ENCODE data around the gene PRDM13. TPM values are rescaled to one million over a fixed set of nuclear protein-coding genes. Genes with fewer than 3 reads are reported as not detected.
A peak's percentile ranks its signal among the peaks of the same experiment; 100 is the strongest.

Gene PRDM13
- total RNA-seq (2021; ENCODE audit: unreplicated experiment) (not detected), Bru-seq, nascent RNA (not detected), BruChase-seq, experiment 1, labeled RNA remaining after a 6-hour chase (percentile 13 among the genes with signal in this experiment), BruChase-seq, experiment 2, labeled RNA remaining after a 2-hour chase (percentile 12 among the genes with signal in this experiment)
- not detected in 2 replicates for polyA plus RNA-seq (2012)
- long read RNA-seq = 0 reads

DNA sequence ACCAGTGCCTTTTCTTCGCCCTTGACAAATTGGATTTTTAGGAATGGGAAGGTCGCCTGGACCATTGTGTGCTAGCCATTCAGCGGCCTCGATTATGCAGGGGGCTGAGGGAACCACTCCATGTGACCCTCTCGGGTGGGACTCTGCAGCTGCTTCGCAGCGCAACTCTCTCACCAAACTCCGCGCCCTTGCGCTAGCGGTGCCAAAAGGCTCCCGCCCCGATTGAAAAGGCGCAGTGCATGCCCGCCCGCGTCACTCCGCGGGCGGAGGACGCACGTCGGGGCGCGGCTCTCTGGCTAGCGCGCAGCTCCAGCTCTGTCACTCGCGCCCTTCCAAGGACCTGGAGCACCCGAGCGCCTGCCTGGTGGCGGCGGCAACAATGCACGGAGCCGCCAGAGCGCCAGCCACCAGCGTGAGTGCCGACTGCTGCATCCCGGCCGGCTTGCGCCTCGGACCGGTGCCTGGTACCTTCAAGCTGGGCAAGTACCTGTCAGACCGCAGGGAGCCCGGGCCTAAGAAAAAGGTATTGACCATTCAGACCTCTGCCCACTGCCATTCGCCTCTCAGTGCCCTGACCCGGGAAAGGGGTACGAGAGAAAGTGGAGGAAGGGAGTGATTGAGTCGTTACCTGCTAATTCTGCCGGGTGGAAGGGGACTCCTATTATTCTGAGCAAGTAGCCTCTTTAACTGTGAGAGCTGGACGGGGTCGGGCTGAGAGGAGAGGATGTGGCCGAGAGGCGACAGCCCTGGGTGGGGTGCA is at the start of gene PRDM13:
TSS of gene PRDM13 (plus strand) at position 178 of the 760 bp plus-strand sequence. CDS start at position 380, 202 bp downstream.
- H3K4me2 ChIP-seq (ENCODE audit: low read length) = no peak within 1 kb of the TSS
- ChIA-PET RAD21 (ENCODE audit: low non-redundant PET in 1 of 2, low total read pairs in 2 of 2, uncharacterized antibody in 2 of 2, unreplicated experiment in 2 of 2) (no interaction called here), POLR2A (no interaction called here), CTCF (no interaction called here)
- no TSS peak for BruUV-seq (replicated peaks)
- H3K27ac ChIP-seq (ENCODE audit: low read depth, low read length) = no peak within 1 kb of the TSS
- H2AFZ ChIP-seq (ENCODE audit: low read depth, low read length, poor library complexity, severe bottlenecking) = no peak within 1 kb of the TSS
- H3K27me3 ChIP-seq (ENCODE audit: insufficient read depth, low read length) = no peaks in the 10 kb centered on the region
- no peaks in the 10 kb centered on the region for H3K9me2 ChIP-seq (ENCODE audit: insufficient read depth)
- no peaks in the 10 kb centered on the region for H3K4me1 ChIP-seq (ENCODE audit: control insufficient read depth in 1 of 2, insufficient read depth in 2 of 2, low read length in 2 of 2)
- no peak for TF ChIP-seq FOSL1 (IDR thresholded peaks at IDR 0.05; ENCODE audit: low read depth)
- no peak for TF ChIP-seq EZH2phosphoT487 (IDR thresholded peaks at IDR 0.05; ENCODE audit: borderline replicate concordance)
- no peaks in the 10 kb centered on the region for H3K9me3 ChIP-seq (ENCODE audit: control insufficient read depth in 1 of 2, insufficient read depth in 1 of 2, low read depth in 1 of 2, low read length in 2 of 2)
- intact Hi-C loops (cut with micrococcal nuclease) = no loop called here
- H3K36me3 ChIP-seq (ENCODE audit: control insufficient read depth in 1 of 2, insufficient read depth in 2 of 2, low read length in 2 of 2) = no peaks in the 10 kb centered on the region
- no peak within 1 kb of the TSS for H3K4me3 ChIP-seq (replicated peaks in 1 of 2; ENCODE audit: low read depth in 1 of 2, low read length in 2 of 2)
- no peak within 1 kb of the TSS for H3K9ac ChIP-seq (ENCODE audit: low read length)
- ATAC-seq (no peak), DNase-seq (ENCODE audit: low read depth, low spot score) (no peak)
- H3K79me2 ChIP-seq (ENCODE audit: insufficient read depth, low read length) = no peaks in the 10 kb centered on the region
- no peaks in the 10 kb centered on the region for H4K20me1 ChIP-seq (ENCODE audit: insufficient read depth)

DNA sequence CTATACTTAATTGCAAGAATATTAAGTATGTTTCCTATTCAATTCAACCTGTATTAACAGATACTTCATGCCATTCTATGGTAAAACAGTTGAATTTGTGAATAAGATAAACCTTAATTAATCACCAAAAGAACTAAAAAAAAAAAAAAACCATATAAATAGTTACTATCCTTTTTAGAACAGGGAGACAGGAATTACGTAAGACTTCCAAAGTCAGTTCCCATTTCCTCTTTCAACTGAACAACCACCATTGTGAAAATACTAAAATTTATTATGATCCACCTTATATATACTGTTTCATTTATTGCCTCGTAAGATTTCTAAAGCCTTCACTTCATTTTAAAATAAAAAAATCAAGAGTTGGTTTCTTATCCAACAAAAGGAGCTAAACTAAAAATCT is 47.6 kb upstream of the PRDM13 start:
- ChIA-PET RAD21 (ENCODE audit: low non-redundant PET in 1 of 2, low total read pairs in 2 of 2, uncharacterized antibody in 2 of 2, unreplicated experiment in 2 of 2) (no interaction called here), POLR2A (interaction anchor here (2.4 kb wide), 1 partner anchor 9 kb away, joined by 6 read pairs; the partner anchor contains the start of gene CCNC), CTCF (no interaction called here)
- Histone ChIP-seq H3K79me2 (ENCODE audit: insufficient read depth, low read length) (peaks cover 77% of the 10 kb centered on the region), H3K27me3 (ENCODE audit: insufficient read depth, low read length) (no peaks in the 10 kb centered on the region), H3K9me2 (ENCODE audit: insufficient read depth) (no peaks in the 10 kb centered on the region), H3K4me3 (replicated peaks in 1 of 2; ENCODE audit: low read depth in 1 of 2, low read length in 2 of 2) (no peak overlapping the region), H2AFZ (ENCODE audit: low read depth, low read length, poor library complexity, severe bottlenecking) (no peak overlapping the region), H3K36me3 (ENCODE audit: control insufficient read depth in 1 of 2, insufficient read depth in 2 of 2, low read length in 2 of 2) (peaks cover 28 to 37% of the 10 kb centered on the region in 2 experiments), H3K27ac (ENCODE audit: low read depth, low read length) (no peak overlapping the region), H3K9me3 (ENCODE audit: control insufficient read depth in 1 of 2, insufficient read depth in 1 of 2, low read depth in 1 of 2, low read length in 2 of 2) (no peaks in the 10 kb centered on the region), H3K4me1 (ENCODE audit: control insufficient read depth in 1 of 2, insufficient read depth in 2 of 2, low read length in 2 of 2) (no peaks in the 10 kb centered on the region), H4K20me1 (ENCODE audit: insufficient read depth) (no peaks in the 10 kb centered on the region; the same call in 1 of the 2 replicates), H3K9ac (ENCODE audit: low read length) (no peak overlapping the region), H3K4me2 (ENCODE audit: low read length) (no peak overlapping the region)
- DNase-seq (ENCODE audit: low read depth, low spot score) (no peak), ATAC-seq (no peak)
- BruUV-seq (replicated peaks) = no TSS peak
- intact Hi-C loops (cut with micrococcal nuclease) = no loop called here
- TF ChIP-seq SRF (IDR thresholded peaks at IDR 0.05; ENCODE audit: low read depth) (no peak), ZNF274 (IDR thresholded peaks at IDR 0.05; ENCODE audit: low read depth, low read length) (no peak), ELF1 (IDR thresholded peaks at IDR 0.05; ENCODE audit: borderline replicate concordance, low read depth) (no peak), CBX3 (IDR thresholded peaks at IDR 0.05; ENCODE audit: low read depth) (no peak), ZFX (IDR thresholded peaks at IDR 0.05) (no peak), POLR2A (IDR thresholded peaks at IDR 0.05; ENCODE audit: borderline replicate concordance, extremely low read depth, insufficient read depth, insufficient read length) (no peak), CEBPB (IDR thresholded peaks at IDR 0.05; ENCODE audit: low read depth) (no peak), EGR1 (IDR thresholded peaks at IDR 0.05; ENCODE audit: low read depth) (no peak)
- TF ChIP-seq, protein P1, sequence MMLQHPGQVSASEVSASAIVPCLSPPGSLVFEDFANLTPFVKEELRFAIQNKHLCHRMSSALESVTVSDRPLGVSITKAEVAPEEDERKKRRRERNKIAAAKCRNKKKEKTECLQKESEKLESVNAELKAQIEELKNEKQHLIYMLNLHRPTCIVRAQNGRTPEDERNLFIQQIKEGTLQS (IDR thresholded peaks at IDR 0.05) = no peak
- TF ChIP-seq, protein P2, sequence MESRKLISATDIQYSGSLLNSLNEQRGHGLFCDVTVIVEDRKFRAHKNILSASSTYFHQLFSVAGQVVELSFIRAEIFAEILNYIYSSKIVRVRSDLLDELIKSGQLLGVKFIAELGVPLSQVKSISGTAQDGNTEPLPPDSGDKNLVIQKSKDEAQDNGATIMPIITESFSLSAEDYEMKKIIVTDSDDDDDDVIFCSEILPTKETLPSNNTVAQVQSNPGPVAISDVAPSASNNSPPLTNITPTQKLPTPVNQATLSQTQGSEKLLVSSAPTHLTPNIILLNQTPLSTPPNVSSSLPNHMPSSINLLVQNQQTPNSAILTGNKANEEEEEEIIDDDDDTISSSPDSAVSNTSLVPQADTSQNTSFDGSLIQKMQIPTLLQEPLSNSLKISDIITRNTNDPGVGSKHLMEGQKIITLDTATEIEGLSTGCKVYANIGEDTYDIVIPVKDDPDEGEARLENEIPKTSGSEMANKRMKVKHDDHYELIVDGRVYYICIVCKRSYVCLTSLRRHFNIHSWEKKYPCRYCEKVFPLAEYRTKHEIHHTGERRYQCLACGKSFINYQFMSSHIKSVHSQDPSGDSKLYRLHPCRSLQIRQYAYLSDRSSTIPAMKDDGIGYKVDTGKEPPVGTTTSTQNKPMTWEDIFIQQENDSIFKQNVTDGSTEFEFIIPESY (IDR thresholded peaks at IDR 0.05; ENCODE audit: extremely low read depth, insufficient replicate concordance, low read length) = no peak
- TF ChIP-seq, protein P3, sequence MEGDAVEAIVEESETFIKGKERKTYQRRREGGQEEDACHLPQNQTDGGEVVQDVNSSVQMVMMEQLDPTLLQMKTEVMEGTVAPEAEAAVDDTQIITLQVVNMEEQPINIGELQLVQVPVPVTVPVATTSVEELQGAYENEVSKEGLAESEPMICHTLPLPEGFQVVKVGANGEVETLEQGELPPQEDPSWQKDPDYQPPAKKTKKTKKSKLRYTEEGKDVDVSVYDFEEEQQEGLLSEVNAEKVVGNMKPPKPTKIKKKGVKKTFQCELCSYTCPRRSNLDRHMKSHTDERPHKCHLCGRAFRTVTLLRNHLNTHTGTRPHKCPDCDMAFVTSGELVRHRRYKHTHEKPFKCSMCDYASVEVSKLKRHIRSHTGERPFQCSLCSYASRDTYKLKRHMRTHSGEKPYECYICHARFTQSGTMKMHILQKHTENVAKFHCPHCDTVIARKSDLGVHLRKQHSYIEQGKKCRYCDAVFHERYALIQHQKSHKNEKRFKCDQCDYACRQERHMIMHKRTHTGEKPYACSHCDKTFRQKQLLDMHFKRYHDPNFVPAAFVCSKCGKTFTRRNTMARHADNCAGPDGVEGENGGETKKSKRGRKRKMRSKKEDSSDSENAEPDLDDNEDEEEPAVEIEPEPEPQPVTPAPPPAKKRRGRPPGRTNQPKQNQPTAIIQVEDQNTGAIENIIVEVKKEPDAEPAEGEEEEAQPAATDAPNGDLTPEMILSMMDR (IDR thresholded peaks at IDR 0.05 in 2 of 3, conservative IDR thresholded peaks at IDR 0.05 in 1 of 3; ENCODE audit: borderline replicate concordance in 1 of 3, insufficient read depth in 1 of 3, low read depth in 2 of 3, low read length in 2 of 3) = no peak
